ENCODE results near the gene DMBT1.

The DMBT1 gene

GRCh38 chr10:122567056-122567660, 6.6 kb downstream of the DMBT1 start:
- H3K4me3 ChIP-seq (ENCODE audit: low read depth in 1 of 2, low read length in 2 of 2): no peak overlapping the region
- H4K20me1 ChIP-seq (ENCODE audit: insufficient read depth, low read length): no peaks in the 10 kb centered on the region
- no peaks in the 10 kb centered on the region for H3K9me3 ChIP-seq (ENCODE audit: insufficient read depth, low read length, severe bottlenecking)
- H2AFZ ChIP-seq (ENCODE audit: low read depth, low read length): no peak overlapping the region
- H3K4me2 ChIP-seq (ENCODE audit: insufficient read depth, low read length): no peak overlapping the region
- TF ChIP-seq EZH2 (IDR thresholded peaks at IDR 0.05; ENCODE audit: borderline replicate concordance, low read depth, low read length, severe bottlenecking) (no peak), CTCF (IDR thresholded peaks at IDR 0.05; ENCODE audit: borderline replicate concordance, extremely low read depth, low read length, poor library complexity, severe bottlenecking) (peak; percentile 73)
- no peak overlapping the region for H3K27ac ChIP-seq (ENCODE audit: low read length)
- H3K79me2 ChIP-seq (ENCODE audit: insufficient read depth, low read length): no peaks in the 10 kb centered on the region
- no peaks in the 10 kb centered on the region for H3K4me1 ChIP-seq (ENCODE audit: insufficient read depth, low read length)
- H3K9ac ChIP-seq (ENCODE audit: low read depth, low read length): no peak overlapping the region
- H3K27me3 ChIP-seq (ENCODE audit: insufficient read depth, low read length, poor library complexity): peaks cover 6% of the 10 kb centered on the region
- H3K36me3 ChIP-seq (ENCODE audit: insufficient read depth, low read length): no peaks in the 10 kb centered on the region
- ATAC-seq (ENCODE audit: insufficient read depth, low read depth) (peak; percentile 68), DNase-seq (peak; percentile 41)

DNA sequence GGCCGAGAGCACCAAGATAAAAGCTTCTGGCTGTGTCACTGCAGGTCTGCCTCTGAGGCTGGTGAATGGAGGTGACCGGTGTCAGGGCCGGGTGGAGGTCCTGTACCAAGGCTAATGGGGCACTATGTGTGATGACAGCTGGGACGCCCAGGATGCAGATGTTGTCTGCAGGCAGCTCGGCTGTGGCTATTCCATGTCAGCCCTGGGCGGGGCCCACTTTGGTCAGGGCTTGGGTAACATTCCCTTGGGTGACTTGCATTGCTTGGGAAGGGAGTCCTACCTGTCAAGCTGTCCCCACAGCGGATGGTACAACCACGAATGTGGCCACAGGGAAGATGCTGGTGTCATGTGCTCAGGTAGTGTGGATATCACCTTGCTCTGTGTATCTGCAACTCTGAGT, 8.0 kb downstream of the DMBT1 start:
- ATAC-seq (ENCODE audit: insufficient read depth, low read depth) (no peak), DNase-seq (no peak)
- no peak overlapping the region for H3K4me3 ChIP-seq (ENCODE audit: low read depth in 1 of 2, low read length in 2 of 2)
- H3K9ac ChIP-seq (ENCODE audit: low read depth, low read length): no peak overlapping the region
- no peaks in the 10 kb centered on the region for H3K9me3 ChIP-seq (ENCODE audit: insufficient read depth, low read length, severe bottlenecking)
- no peak overlapping the region for H2AFZ ChIP-seq (ENCODE audit: low read depth, low read length)
- H3K4me2 ChIP-seq (ENCODE audit: insufficient read depth, low read length): no peak overlapping the region
- H3K36me3 ChIP-seq (ENCODE audit: insufficient read depth, low read length): no peaks in the 10 kb centered on the region
- H3K27ac ChIP-seq (ENCODE audit: low read length): no peak overlapping the region
- H3K4me1 ChIP-seq (ENCODE audit: insufficient read depth, low read length): no peaks in the 10 kb centered on the region
- H4K20me1 ChIP-seq (ENCODE audit: insufficient read depth, low read length): no peaks in the 10 kb centered on the region
- no peaks in the 10 kb centered on the region for H3K79me2 ChIP-seq (ENCODE audit: insufficient read depth, low read length)
- no peak for TF ChIP-seq EZH2 (IDR thresholded peaks at IDR 0.05; ENCODE audit: borderline replicate concordance, low read depth, low read length, severe bottlenecking)
- TF ChIP-seq CTCF (IDR thresholded peaks at IDR 0.05; ENCODE audit: borderline replicate concordance, extremely low read depth, low read length, poor library complexity, severe bottlenecking): no peak
- H3K27me3 ChIP-seq (ENCODE audit: insufficient read depth, low read length, poor library complexity): peaks cover 2% of the 10 kb centered on the region

DNA sequence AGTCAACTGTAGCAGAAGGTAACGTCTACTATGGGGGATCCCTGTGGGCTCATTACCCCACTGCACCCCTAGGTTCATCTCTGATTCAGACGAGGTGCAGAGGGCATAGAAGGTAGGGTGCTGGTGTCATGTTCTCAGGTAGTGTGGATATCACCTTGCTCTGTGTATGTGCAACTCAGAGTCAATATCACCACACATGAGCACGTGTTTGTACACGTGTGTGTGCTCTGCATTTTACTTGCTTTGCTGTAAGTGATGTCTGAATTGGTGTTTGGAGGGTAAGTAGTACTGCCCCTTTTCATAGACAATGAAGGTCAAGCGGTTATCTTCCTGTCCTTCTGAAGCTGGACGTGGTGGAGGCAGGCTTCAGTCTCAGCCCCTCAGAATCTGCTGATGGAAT, 10.4 kb downstream of the DMBT1 start:
- Histone ChIP-seq H3K27me3 (ENCODE audit: insufficient read depth, low read length, poor library complexity) (no peaks in the 10 kb centered on the region), H2AFZ (ENCODE audit: low read depth, low read length) (no peak overlapping the region), H3K27ac (ENCODE audit: low read length) (no peak overlapping the region), H3K4me1 (ENCODE audit: insufficient read depth, low read length) (no peaks in the 10 kb centered on the region), H3K4me2 (ENCODE audit: insufficient read depth, low read length) (no peak overlapping the region), H3K36me3 (ENCODE audit: insufficient read depth, low read length) (no peaks in the 10 kb centered on the region), H3K79me2 (ENCODE audit: insufficient read depth, low read length) (no peaks in the 10 kb centered on the region), H3K9me3 (ENCODE audit: insufficient read depth, low read length, severe bottlenecking) (peaks cover 3% of the 10 kb centered on the region), H4K20me1 (ENCODE audit: insufficient read depth, low read length) (no peaks in the 10 kb centered on the region), H3K4me3 (ENCODE audit: low read depth in 1 of 2, low read length in 2 of 2) (no peak overlapping the region), H3K9ac (ENCODE audit: low read depth, low read length) (no peak overlapping the region)
- DNase-seq (no peak), ATAC-seq (ENCODE audit: insufficient read depth, low read depth) (no peak)
- TF ChIP-seq EZH2 (IDR thresholded peaks at IDR 0.05; ENCODE audit: borderline replicate concordance, low read depth, low read length, severe bottlenecking): no peak
- no peak for TF ChIP-seq CTCF (IDR thresholded peaks at IDR 0.05; ENCODE audit: borderline replicate concordance, extremely low read depth, low read length, poor library complexity, severe bottlenecking)

Data from DND-41 (cell line).